Measurements from ENCODE around the gene RAE1.

DNA sequence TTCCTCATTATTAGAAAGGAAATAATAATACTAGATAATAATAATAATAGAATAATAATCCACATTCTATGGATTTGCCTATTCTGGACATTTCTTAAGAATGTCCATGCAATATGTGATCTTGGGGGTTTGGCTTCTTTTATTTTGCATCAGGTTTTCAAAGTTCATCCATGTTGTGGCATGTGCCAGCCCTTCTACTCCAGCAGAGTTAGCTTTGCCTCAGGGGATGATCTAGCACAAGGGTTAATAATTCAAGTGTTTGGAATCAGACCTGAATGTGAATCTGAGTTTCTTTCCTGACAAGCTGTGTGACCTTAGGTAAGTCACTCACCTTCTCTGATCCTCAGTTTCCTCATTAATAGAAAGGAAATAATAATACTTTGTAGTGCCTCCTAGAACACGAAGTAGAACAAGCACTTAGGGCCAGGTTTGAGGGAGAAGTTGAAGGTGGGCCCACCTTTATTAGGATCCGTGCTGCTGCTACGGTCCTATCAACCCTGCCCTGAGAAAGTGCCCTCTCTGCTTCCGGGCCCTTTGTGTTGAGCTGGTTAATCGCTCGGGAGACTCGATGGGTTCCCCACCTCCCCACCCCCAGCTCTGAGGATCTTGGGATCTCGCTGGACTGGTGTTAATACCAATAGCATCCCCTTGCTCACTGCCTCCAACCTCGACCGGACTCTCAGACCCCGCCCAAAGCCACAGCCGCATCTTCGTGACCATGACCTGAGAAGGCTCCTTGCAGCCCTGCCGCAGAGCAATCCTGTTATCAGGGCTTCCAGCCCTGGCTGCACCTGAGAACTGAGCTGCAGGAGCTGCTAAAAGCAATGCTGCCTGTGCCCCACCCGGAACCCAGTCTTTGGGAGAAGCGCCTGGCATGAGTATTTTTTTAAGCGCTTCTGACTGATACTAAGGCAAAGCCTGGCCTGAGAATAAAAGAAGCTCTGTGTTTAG lies 67.0 kb downstream of the RAE1 start:
- no peak for TF ChIP-seq POLR2A (IDR thresholded peaks at IDR 0.05; ENCODE audit: low read length)
- no peak for TF ChIP-seq GATA1 (IDR thresholded peaks at IDR 0.05; ENCODE audit: low read depth, low read length)

Data from erythroblast (primary cell).